IPS-11a (cell line): Measurements from ENCODE around the gene B4GALNT2.
A peak's percentile ranks its signal among the peaks of the same experiment; 100 is the strongest.
"Not testable (repeated sequence)": the region's sequence is repeated elsewhere in the genome, so short reads cannot be mapped to it uniquely, and the experiment has no call there.

Source experiments
- H3K4me3 ChIP-seq: one replicate; pipeline ENCODE4 v1.5.1; 2013; ENCODE audit warnings: low read depth, low read length, control low read depth

Gene B4GALNT2

GRCh38 chr17:49180303-49180702 is 47.7 kb downstream of the B4GALNT2 start:
- no peak overlapping the region for H3K4me3 ChIP-seq

- H3K4me3 ChIP-seq: no peak overlapping the region
These were observed 48.5 kb downstream of the B4GALNT2 start for GRCh38 chr17:49180998-49181635.

- no peak overlapping the region for H3K4me3 ChIP-seq
These were observed 50.8 kb downstream of the B4GALNT2 start for GRCh38 chr17:49183341-49183740.

- no peak overlapping the region for H3K4me3 ChIP-seq
These were observed 51.2 kb downstream of the B4GALNT2 start for GRCh38 chr17:49183801-49184200.

- H3K4me3 ChIP-seq: not testable (repeated sequence)
These were observed 52.0 kb downstream of the B4GALNT2 start for GRCh38 chr17:49184522-49184921.

GRCh38 chr17:49185381-49185780 is 52.8 kb downstream of the B4GALNT2 start:
- H3K4me3 ChIP-seq: not testable (repeated sequence)

GRCh38 chr17:49187301-49187700 is 54.7 kb downstream of the B4GALNT2 start:
- H3K4me3 ChIP-seq: no peak overlapping the region

GRCh38 chr17:49190932-49191331 is 58.4 kb downstream of the B4GALNT2 start:
- H3K4me3 ChIP-seq: no peak overlapping the region

- peak overlapping the region; percentile 86 for H3K4me3 ChIP-seq
These were observed 58.9 kb downstream of the B4GALNT2 start for GRCh38 chr17:49191409-49191916.

GRCh38 chr17:49191917-49192741 is 59.6 kb downstream of the B4GALNT2 start:
- peak overlapping the region; percentile 86 for H3K4me3 ChIP-seq

- H3K4me3 ChIP-seq: peak overlapping the region; percentile 86
These were observed 61.1 kb downstream of the B4GALNT2 start for GRCh38 chr17:49193513-49194296.

- no peak overlapping the region for H3K4me3 ChIP-seq
These were observed 61.7 kb downstream of the B4GALNT2 start for GRCh38 chr17:49194297-49194607.

- H3K4me3 ChIP-seq: no peak overlapping the region
These were observed 63.2 kb downstream of the B4GALNT2 start for GRCh38 chr17:49195751-49196150.

GRCh38 chr17:49196520-49196919 is 64.0 kb downstream of the B4GALNT2 start:
- no peak overlapping the region for H3K4me3 ChIP-seq

GRCh38 chr17:49197346-49197998 is 64.9 kb downstream of the B4GALNT2 start:
- no peak overlapping the region for H3K4me3 ChIP-seq

GRCh38 chr17:49198211-49198610 is 65.6 kb downstream of the B4GALNT2 start:
- H3K4me3 ChIP-seq: no peak overlapping the region

- H3K4me3 ChIP-seq: no peak overlapping the region
These were observed 68.0 kb downstream of the B4GALNT2 start for GRCh38 chr17:49200423-49201083.

- H3K4me3 ChIP-seq: no peak overlapping the region
These were observed 68.9 kb downstream of the B4GALNT2 start for GRCh38 chr17:49201481-49201927.

GRCh38 chr17:49203796-49204195 is 71.2 kb downstream of the B4GALNT2 start:
- H3K4me3 ChIP-seq: no peak overlapping the region

GRCh38 chr17:49204516-49204915 is 71.9 kb downstream of the B4GALNT2 start:
- no peak overlapping the region for H3K4me3 ChIP-seq
